GM19238 (cell line): Measurements from ENCODE around the gene BTBD2.

ENCODE experiments used
- DNase-seq: peaks from one replicate; pipeline ENCODE4 v3.0.0; 2011; ENCODE audit warnings: low spot score; ENCODE audit not compliant: insufficient read length

The BTBD2 gene

GRCh38 chr19:2050991-2051772, 35.7 kb upstream of the BTBD2 start, which contains the start of gene MKNK2:
Gene MKNK2, minus strand, starts transcription at chr19:2051244. Its CDS starts 393 bp downstream, at chr19:2050851.
- DNase-seq = peak; percentile 88

GRCh38 chr19:2050349-2050990, 35.0 kb upstream of the BTBD2 start:
- DNase-seq = no peak

GRCh38 chr19:2049741-2050348, 34.3 kb upstream of the BTBD2 start:
- peak; percentile 75 for DNase-seq

DNA sequence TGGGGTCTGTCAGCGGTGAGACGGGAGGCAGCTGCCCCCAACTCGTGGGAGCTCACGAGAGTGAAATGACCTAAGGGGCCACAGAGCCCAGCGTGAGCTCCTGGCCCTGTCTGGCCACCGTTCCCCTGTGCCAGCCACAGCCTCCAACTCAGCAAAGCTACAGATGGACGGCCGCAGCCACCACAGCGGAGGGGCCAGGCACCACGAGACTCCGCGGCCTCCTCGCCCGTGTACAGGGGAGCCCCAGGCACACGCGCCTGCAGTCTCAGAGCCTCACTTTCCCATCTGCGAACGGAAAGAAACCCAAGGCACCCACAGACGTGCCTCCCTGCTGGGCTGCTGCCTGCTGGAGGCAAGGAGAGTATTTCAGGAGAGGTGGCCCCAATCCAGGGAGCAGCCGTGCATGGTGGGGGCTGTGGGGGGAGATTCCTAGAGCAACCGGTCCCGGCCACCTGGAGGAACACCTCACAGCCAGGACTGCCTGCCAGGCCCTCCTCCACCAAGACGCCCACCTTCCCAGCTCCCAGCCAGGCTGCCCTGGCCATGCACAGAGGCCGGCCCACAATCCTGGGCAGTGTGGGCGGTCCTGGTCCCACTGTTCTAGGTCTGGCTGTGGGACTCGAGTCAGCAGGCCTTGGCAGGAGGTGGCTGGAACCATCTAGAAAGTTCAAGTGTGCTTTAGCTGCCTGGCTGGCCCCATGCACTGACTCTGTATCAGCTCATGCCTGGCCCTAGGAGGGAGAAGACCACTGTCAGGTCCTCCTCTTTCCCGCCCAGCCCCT, 33.6 kb upstream of the BTBD2 start:
- DNase-seq = no peak

GRCh38 chr19:2048104-2048958, 32.8 kb upstream of the BTBD2 start:
- DNase-seq = no peak

- no peak for DNase-seq
Observed at GRCh38 chr19:2047449-2048103, 32.1 kb upstream of the BTBD2 start.

DNA sequence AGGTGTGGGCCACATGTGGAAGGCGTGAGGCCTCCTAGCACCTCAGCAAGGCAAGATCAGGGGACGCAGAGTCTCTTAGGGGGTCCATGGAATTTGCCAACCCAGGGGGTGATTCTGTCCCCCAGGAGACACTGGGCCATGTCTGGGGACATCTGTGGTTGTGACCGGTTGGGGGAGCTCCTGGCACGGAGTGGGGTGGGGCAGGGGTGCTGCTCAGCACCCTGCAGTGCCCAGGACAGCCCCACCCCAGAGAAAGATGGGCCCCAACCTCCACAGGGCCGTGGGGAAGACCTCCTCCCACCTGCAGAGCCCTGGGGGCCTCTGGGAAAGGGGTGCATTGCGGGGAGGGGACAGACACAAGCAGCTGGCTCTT, 31.5 kb upstream of the BTBD2 start:
- no peak for DNase-seq

- DNase-seq = no peak
Observed at GRCh38 chr19:2046046-2046907, 30.8 kb upstream of the BTBD2 start.

DNA sequence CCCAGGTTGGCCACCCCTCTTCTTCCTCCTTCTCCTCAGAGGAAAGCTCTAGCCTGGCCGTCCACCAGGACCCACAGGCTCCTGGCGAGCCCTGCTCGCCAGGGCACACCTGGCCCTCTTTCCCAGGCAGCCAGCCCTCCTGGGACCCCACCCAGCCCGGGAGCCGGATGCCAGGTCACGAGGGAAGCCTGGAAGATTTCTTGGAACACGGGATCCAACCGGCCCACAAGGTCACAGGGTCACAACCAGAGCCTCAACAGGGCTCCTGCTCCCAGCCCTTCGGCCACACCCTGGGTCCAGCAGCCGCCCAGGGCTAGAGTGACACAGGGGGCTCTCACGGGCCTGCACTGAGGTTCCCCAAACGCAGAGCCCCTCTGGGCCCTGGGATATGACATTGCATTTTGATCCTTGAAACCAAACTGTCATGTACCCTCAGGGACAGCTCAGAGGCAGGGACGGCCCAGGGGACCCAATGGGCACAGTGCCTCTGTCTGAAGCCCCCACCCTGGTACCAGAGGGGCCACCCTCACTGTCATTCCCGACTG, 30.1 kb upstream of the BTBD2 start:
- DNase-seq = no peak

DNA sequence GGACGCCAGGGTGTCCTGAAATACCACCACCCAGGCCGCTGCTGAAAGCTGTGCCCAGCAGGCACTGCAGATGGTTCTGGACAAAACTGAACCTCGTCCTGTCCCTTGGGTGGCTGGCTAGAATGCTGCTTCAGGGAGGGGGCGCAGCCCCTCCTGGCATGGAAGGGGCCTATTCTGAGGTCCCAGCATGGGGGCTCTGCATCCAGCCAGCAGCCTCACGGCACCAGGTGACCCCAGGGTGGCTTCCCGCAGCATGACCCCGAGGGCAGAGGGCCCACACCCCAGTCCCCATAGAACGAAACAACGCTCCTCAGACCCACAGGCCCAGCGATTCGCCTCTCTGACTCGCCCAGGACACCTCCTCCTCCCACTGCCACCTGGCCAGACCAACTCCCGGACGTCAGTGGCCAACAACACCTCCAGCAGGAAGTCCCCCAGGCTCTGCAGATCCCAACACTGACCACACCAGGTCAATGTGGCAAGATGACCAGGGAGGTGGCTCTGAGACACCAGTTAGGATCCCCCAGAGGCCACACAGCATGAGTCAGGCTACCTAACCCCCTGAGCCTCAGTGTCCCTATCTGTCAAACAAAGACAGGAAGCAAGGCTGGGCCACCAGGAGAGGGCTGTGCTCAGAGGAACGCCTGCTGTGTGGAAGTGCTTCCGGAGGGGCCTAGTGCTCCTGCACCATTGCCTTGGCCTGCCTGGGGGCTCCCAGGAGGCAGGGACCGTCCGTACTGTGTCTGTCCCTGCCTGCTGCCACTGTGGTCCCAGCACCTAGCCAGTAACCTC, 29.4 kb upstream of the BTBD2 start:
- DNase-seq = no peak

DNA sequence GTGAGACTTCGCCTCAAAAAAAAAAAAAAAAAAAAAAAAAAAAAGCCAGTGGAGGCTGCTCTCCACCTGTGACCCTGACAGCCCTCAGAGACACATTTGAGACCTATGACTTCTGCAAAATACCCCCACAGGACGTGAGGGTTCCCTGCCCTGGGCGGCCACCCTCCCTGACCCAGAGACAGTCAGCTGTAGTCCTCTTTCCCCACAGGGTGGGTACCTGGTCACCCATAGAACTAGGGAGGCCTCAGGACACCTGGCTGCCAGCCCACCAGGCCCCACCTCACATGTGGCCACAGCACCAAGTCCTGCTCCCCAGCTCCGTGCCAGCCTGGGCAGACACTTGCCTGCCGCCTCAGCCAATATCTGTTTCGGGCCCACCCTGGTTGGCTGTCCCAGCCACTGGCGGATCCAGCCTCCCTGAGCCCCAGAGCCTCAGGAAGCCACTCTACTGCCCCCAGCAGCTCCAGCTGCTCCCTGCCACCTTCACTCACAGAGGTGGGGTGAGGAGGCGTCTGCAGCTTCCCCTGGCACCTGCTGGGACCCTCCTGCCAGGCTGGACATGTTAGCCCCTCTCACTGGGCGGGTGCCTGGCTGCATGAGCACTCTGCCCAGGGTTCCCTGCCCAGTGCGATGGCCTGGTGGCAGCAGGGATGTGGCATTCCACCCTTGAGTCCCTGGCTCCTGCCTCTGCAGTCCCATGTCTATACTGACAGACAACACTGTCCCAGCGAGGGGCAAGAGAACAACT, 28.6 kb upstream of the BTBD2 start:
- DNase-seq = no peak

DNA sequence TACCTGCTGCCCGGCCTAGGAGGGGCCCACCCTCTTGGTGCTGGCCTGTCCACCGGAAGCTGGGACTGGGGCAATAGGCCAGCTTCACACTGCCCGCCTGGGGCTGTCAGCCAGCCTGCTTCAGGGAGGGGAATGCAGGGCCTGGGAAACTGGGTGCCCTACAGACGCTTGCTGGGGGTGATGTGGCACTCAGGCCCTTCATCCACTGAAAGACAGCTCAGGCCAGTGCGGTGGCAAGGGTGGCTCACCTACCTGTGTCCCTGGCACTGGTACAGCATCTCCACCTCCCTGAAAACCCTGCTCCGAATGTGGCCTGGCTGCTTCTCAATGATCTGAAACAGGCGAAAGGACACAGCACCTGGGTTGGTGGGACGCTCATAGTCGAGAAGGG, 27.7 kb upstream of the BTBD2 start:
- no peak for DNase-seq

DNA sequence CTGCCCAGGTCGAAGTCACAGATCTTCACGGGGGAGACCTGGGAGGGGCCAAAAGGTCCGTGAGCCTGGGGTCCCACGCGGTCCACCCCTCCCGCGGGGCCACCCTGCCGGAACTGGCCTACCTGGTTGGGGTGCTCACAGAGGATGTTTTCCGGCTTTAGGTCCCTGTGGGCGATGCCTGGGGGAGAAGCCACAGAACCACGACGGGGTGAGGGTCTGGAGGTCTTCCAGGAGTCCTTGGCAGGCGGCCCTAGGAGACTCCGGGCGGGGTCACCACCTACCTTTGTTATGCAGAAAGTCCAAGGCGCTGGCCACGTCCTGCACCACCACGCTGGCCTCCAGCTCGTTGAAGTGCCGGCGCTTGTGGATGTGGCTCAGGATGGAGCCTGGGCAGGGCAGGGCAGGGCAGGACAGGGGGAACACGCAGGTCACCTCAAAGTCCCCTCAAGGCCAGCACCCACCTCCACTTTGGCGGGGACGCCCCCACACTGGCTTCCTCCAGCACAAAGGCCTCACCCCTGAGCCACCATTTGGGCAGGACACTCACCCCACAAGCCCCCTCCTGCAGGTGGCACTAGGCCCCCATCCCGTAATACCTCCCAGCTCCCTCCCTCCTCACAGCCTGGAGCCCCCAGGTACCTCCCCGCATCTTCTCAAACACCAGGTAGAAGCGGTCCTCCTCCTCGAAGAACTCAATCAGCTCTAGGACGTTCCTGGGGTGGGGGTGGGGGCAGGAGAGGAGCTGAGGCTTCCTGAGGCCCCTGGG, 27.2 kb upstream of the BTBD2 start:
- no peak for DNase-seq

DNA sequence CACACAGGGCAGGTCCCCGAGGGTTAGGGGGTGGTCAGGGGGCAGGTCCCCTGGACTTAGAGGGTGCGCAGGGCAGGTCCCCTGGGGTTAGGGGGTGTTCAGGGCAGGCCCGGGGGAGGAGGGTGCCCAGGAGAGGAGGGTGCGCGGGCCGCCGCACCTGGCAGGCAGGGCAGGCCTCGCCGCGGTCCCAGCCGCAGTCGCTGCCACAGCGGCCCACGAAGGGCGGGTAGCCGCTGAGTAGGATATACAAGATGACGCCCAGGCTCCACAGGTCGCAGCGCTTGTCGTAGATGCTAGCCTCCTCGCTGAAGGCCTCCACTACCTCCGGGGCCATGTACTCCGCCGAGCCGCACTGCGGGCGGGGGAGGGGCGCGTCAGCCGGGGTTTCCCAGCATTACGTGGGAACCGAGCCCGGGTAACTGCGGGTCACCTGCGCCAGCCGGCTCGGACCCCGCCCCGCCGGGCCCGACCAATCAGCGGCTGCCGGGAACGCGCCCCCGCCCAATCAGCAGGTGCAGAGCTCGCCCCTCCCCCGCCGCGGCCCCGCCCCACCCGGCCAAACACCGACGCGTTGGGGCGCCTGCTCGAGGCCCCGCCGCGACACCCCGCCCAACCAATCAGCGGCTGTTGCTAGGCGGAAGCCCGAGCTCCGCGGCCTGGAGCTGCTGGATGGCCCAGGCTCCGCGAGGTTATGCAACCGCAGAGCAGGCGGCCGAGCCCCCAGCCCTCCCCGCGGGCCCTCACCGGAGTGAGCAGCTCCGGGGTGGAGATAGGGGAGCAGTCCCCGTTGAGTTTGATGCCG, 26.4 kb upstream of the BTBD2 start:
- DNase-seq = peak; percentile 96

DNA sequence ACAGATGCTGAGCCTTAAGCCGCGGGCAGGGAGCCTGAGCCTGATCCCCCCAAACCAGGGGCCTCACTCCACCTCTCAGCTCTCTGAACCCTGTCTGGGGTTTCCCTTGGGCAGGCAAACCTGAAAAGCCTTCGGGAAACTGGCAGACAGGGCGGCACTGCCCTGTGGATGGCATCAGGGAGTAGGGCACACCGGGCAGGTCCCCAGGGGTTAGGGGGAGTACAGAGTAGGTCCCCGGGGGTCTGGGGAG, 25.8 kb upstream of the BTBD2 start:
- DNase-seq = no peak
